MCF 10A (cell line): Measurements from ENCODE around the gene PADI1. TPM values are rescaled to one million over a fixed set of nuclear protein-coding genes. Genes with fewer than 3 reads are reported as not detected.

Experiments
- BruUV-seq: library from RNA; stranded (reverse); fragments of 400-500 nt; replicated peaks from 2 replicates; lab custom pipeline; 2021; lab: Mats Ljungman, UMichigan
- CTCF ChIA-PET: fragments of 300-600 bp; sonication (Branson Sonifier 250); formaldehyde crosslinking; extraction: SDS; loops from one replicate; lab custom pipeline; 2021; ENCODE audit warnings: antibody characterized with exemption, inconsistent platforms; lab: Yijun Ruan, JAX
- POLR2A ChIA-PET: fragments of 300-600, 350-650 bp; sonication (Branson Sonifier 250); formaldehyde crosslinking; extraction: SDS; loops from one replicate; lab custom pipeline; 2020; ENCODE audit warnings: antibody characterized with exemption, inconsistent platforms; lab: Yijun Ruan, JAX
- DNase-seq: peaks from one replicate; pipeline ENCODE4 v3.0.0-alpha.2; 2018; ENCODE audit not compliant: unreplicated experiment
- H3K27ac Mint-ChIP-seq: one replicate; pipeline ENCODE4 v1.8.0; 2022; ENCODE audit warnings: mild to moderate bottlenecking, low read depth, mixed read lengths; ENCODE audit not compliant: unreplicated experiment
- H3K27me3 Mint-ChIP-seq: one replicate; pipeline ENCODE4 v1.8.0; 2022; ENCODE audit warnings: mixed read lengths; ENCODE audit not compliant: insufficient read depth, unreplicated experiment
- H3K36me3 Mint-ChIP-seq: one replicate; pipeline ENCODE4 v1.8.0; 2022; ENCODE audit warnings: mild to moderate bottlenecking, moderate library complexity, mixed read lengths; ENCODE audit not compliant: insufficient read depth, unreplicated experiment
- H3K4me1 Mint-ChIP-seq: one replicate; pipeline ENCODE4 v1.8.0; 2022; ENCODE audit warnings: mixed read lengths; ENCODE audit not compliant: insufficient read depth, unreplicated experiment
- H3K4me3 Mint-ChIP-seq: one replicate; pipeline ENCODE4 v1.8.0; 2022; ENCODE audit warnings: mild to moderate bottlenecking, moderate library complexity, mixed read lengths; ENCODE audit not compliant: unreplicated experiment
- H3K9me3 Mint-ChIP-seq: one replicate; pipeline ENCODE4 v1.8.0; 2022; ENCODE audit warnings: mixed read lengths; ENCODE audit not compliant: unreplicated experiment
- CTCF ChIP-seq: fragments of 200-600 bp; IDR thresholded peaks from one replicate; pipeline ENCODE4 v1.8.0; 2022; ENCODE audit warnings: antibody characterized with exemption, mild to moderate bottlenecking; ENCODE audit not compliant: unreplicated experiment
- intact Hi-C: fragments of 100-400 bp; cut with micrococcal nuclease; formaldehyde crosslinking; loops from 2 replicates; pipeline ENCODE4 v1.14.1; 2022
- total RNA-seq: library from RNA; stranded (reverse); gene quantifications from 2 replicates; pipeline ENCODE4 v1.2.3, GENCODE V29; 2022

The PADI1 gene
- total RNA-seq, 1 experiment from 2014 or later: 0.58 TPM

- no TSS peak for BruUV-seq
- no peak overlapping the region for H3K4me3 Mint-ChIP-seq
- DNase-seq: no peak
- TF ChIP-seq CTCF: no peak
- H3K27ac Mint-ChIP-seq: no peak overlapping the region
- H3K4me1 Mint-ChIP-seq: peaks cover 4% of the 10 kb centered on the region
- intact Hi-C loops: loop anchor here (10.0 kb wide), 2 partner anchors 132 to 148 kb away; no protein-coding TSS in a partner anchor
- H3K27me3 Mint-ChIP-seq: no peaks in the 10 kb centered on the region
- H3K9me3 Mint-ChIP-seq: no peaks in the 10 kb centered on the region
- H3K36me3 Mint-ChIP-seq: peaks cover 6% of the 10 kb centered on the region
- CTCF ChIA-PET: interaction anchor here (0.9 kb wide), 1 partner anchor 15 kb away, joined by 3 read pairs; no protein-coding TSS in a partner anchor
- POLR2A ChIA-PET: no interaction called here
Measured at GRCh38 chr1:17273096-17273495, 68.2 kb downstream of the PADI1 start.

- peak; percentile 82 for TF ChIP-seq CTCF
- peak; percentile 61 for DNase-seq
- Mint-ChIP-seq H3K4me1 (peaks cover 4% of the 10 kb centered on the region), H3K27me3 (no peaks in the 10 kb centered on the region), H3K4me3 (no peak overlapping the region), H3K36me3 (peaks cover 6% of the 10 kb centered on the region), H3K9me3 (no peaks in the 10 kb centered on the region), H3K27ac (no peak overlapping the region)
- intact Hi-C loops: loop anchor here (2.0 to 10.0 kb wide), 3 partner anchors 38 to 150 kb away; no protein-coding TSS in a partner anchor
- ChIA-PET POLR2A (interaction anchor here (1.2 kb wide), 1 partner anchor 146 kb away, joined by 3 read pairs; no protein-coding TSS in a partner anchor), CTCF (interaction anchor here (0.6 to 3.3 kb wide), 9 partner anchors 10 to 144 kb away, joined by 3 to 20 read pairs (median 3); partner anchors contain the start of gene PADI3)
- no TSS peak for BruUV-seq
Measured at GRCh38 chr1:17274186-17275170, 69.5 kb downstream of the PADI1 start.

GRCh38 chr1:17276568-17276967 lies 71.6 kb downstream of the PADI1 start:
- Mint-ChIP-seq H3K36me3 (peaks cover 13% of the 10 kb centered on the region), H3K4me3 (no peak overlapping the region), H3K27ac (no peak overlapping the region), H3K9me3 (no peaks in the 10 kb centered on the region), H3K4me1 (peaks cover 4% of the 10 kb centered on the region), H3K27me3 (no peaks in the 10 kb centered on the region)
- no TSS peak for BruUV-seq
- intact Hi-C loops: loop anchor here (1.0 to 10.0 kb wide), 4 partner anchors 60 to 152 kb away; no protein-coding TSS in a partner anchor
- ChIA-PET CTCF (interaction anchor here (0.7 to 3.3 kb wide), 10 partner anchors 11 to 151 kb away, joined by 3 to 20 read pairs (median 4); partner anchors contain the start of gene PADI6), POLR2A (interaction anchor here (0.7 to 2.5 kb wide), 10 partner anchors 11 to 149 kb away, joined by 3 to 13 read pairs (median 4); no protein-coding TSS in a partner anchor)
- DNase-seq: peak; percentile 97
- peak; percentile 30 for TF ChIP-seq CTCF
